MCF 10A (cell line): ENCODE results near the gene UNC5CL. TPM values are rescaled to one million over a fixed set of nuclear protein-coding genes. Genes with fewer than 3 reads are reported as not detected.

Experiments
- BruUV-seq: library from RNA; stranded (reverse); fragments of 400-500 nt; replicated peaks from 2 replicates; lab custom pipeline; 2021; lab: Mats Ljungman, UMichigan
- CTCF ChIA-PET: fragments of 300-600 bp; sonication (Branson Sonifier 250); formaldehyde crosslinking; extraction: SDS; loops from one replicate; lab custom pipeline; 2021; ENCODE audit warnings: antibody characterized with exemption, inconsistent platforms; lab: Yijun Ruan, JAX
- POLR2A ChIA-PET: fragments of 300-600, 350-650 bp; sonication (Branson Sonifier 250); formaldehyde crosslinking; extraction: SDS; loops from one replicate; lab custom pipeline; 2020; ENCODE audit warnings: antibody characterized with exemption, inconsistent platforms; lab: Yijun Ruan, JAX
- DNase-seq: peaks from one replicate; pipeline ENCODE4 v3.0.0-alpha.2; 2018; ENCODE audit not compliant: unreplicated experiment
- H3K27ac Mint-ChIP-seq: one replicate; pipeline ENCODE4 v1.8.0; 2022; ENCODE audit warnings: mild to moderate bottlenecking, low read depth, mixed read lengths; ENCODE audit not compliant: unreplicated experiment
- H3K27me3 Mint-ChIP-seq: one replicate; pipeline ENCODE4 v1.8.0; 2022; ENCODE audit warnings: mixed read lengths; ENCODE audit not compliant: insufficient read depth, unreplicated experiment
- H3K36me3 Mint-ChIP-seq: one replicate; pipeline ENCODE4 v1.8.0; 2022; ENCODE audit warnings: mild to moderate bottlenecking, moderate library complexity, mixed read lengths; ENCODE audit not compliant: insufficient read depth, unreplicated experiment
- H3K4me1 Mint-ChIP-seq: one replicate; pipeline ENCODE4 v1.8.0; 2022; ENCODE audit warnings: mixed read lengths; ENCODE audit not compliant: insufficient read depth, unreplicated experiment
- H3K4me3 Mint-ChIP-seq: one replicate; pipeline ENCODE4 v1.8.0; 2022; ENCODE audit warnings: mild to moderate bottlenecking, moderate library complexity, mixed read lengths; ENCODE audit not compliant: unreplicated experiment
- H3K9me3 Mint-ChIP-seq: one replicate; pipeline ENCODE4 v1.8.0; 2022; ENCODE audit warnings: mixed read lengths; ENCODE audit not compliant: unreplicated experiment
- intact Hi-C: fragments of 100-400 bp; cut with micrococcal nuclease; formaldehyde crosslinking; loops from 2 replicates; pipeline ENCODE4 v1.14.1; 2022
- total RNA-seq: library from RNA; stranded (reverse); gene quantifications from 2 replicates; pipeline ENCODE4 v1.2.3, GENCODE V29; 2022
- TF ChIP-seq, protein P1 (sequence below): fragments of 200-600 bp; IDR thresholded peaks from one replicate; pipeline ENCODE4 v1.8.0; 2022; ENCODE audit warnings: antibody characterized with exemption, mild to moderate bottlenecking; ENCODE audit not compliant: unreplicated experiment

Gene UNC5CL
- total RNA-seq, 1 experiment from 2014 or later: 0.19 TPM

- Mint-ChIP-seq H3K36me3 (no peaks in the 10 kb centered on the region), H3K9me3 (no peaks in the 10 kb centered on the region), H3K4me3 (no peak overlapping the region), H3K27ac (no peak overlapping the region), H3K4me1 (no peaks in the 10 kb centered on the region), H3K27me3 (no peaks in the 10 kb centered on the region)
- no peak for DNase-seq
- CTCF ChIA-PET: interaction anchor here (0.6 to 2.8 kb wide), 4 partner anchors 11 to 1703 kb away, joined by 4 to 13 read pairs (median 6); partner anchors contain the start of gene UNC5CL
- intact Hi-C loops: no loop called here
- POLR2A ChIA-PET: no interaction called here
- TF ChIP-seq, protein P1, sequence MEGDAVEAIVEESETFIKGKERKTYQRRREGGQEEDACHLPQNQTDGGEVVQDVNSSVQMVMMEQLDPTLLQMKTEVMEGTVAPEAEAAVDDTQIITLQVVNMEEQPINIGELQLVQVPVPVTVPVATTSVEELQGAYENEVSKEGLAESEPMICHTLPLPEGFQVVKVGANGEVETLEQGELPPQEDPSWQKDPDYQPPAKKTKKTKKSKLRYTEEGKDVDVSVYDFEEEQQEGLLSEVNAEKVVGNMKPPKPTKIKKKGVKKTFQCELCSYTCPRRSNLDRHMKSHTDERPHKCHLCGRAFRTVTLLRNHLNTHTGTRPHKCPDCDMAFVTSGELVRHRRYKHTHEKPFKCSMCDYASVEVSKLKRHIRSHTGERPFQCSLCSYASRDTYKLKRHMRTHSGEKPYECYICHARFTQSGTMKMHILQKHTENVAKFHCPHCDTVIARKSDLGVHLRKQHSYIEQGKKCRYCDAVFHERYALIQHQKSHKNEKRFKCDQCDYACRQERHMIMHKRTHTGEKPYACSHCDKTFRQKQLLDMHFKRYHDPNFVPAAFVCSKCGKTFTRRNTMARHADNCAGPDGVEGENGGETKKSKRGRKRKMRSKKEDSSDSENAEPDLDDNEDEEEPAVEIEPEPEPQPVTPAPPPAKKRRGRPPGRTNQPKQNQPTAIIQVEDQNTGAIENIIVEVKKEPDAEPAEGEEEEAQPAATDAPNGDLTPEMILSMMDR: no peak
- no TSS peak for BruUV-seq
These were observed 11.5 kb upstream of the UNC5CL start for GRCh38 chr6:41050536-41050935.

- TF ChIP-seq, protein P1: no peak
- H3K36me3 Mint-ChIP-seq: no peaks in the 10 kb centered on the region
- intact Hi-C loops: no loop called here
- BruUV-seq: no TSS peak
- H3K4me3 Mint-ChIP-seq: no peak overlapping the region
- H3K27me3 Mint-ChIP-seq: no peaks in the 10 kb centered on the region
- DNase-seq: no peak
- CTCF ChIA-PET: interaction anchor here (1.5 to 2.8 kb wide), 4 partner anchors 10 to 22 kb away, joined by 4 to 13 read pairs (median 7); partner anchors contain the start of gene UNC5CL
- H3K9me3 Mint-ChIP-seq: no peaks in the 10 kb centered on the region
- POLR2A ChIA-PET: no interaction called here
- no peaks in the 10 kb centered on the region for H3K4me1 Mint-ChIP-seq
- no peak overlapping the region for H3K27ac Mint-ChIP-seq
These were observed 10.9 kb upstream of the UNC5CL start for GRCh38 chr6:41049955-41050354.

GRCh38 chr6:41049521-41049920 is 10.5 kb upstream of the UNC5CL start:
- no peaks in the 10 kb centered on the region for H3K4me1 Mint-ChIP-seq
- H3K9me3 Mint-ChIP-seq: no peaks in the 10 kb centered on the region
- BruUV-seq: no TSS peak
- H3K36me3 Mint-ChIP-seq: no peaks in the 10 kb centered on the region
- DNase-seq: no peak
- intact Hi-C loops: no loop called here
- no peak overlapping the region for H3K4me3 Mint-ChIP-seq
- TF ChIP-seq, protein P1: no peak
- H3K27ac Mint-ChIP-seq: peak overlapping the region; percentile 22
- CTCF ChIA-PET: interaction anchor here (0.7 to 2.8 kb wide), 5 partner anchors 10 to 89 kb away, joined by 4 to 13 read pairs (median 6); partner anchors contain the start of gene UNC5CL
- POLR2A ChIA-PET: no interaction called here
- no peaks in the 10 kb centered on the region for H3K27me3 Mint-ChIP-seq

- DNase-seq: no peak
- POLR2A ChIA-PET: no interaction called here
- Mint-ChIP-seq H3K4me3 (no peak overlapping the region), H3K27ac (no peak overlapping the region), H3K9me3 (no peaks in the 10 kb centered on the region), H3K4me1 (no peaks in the 10 kb centered on the region), H3K27me3 (no peaks in the 10 kb centered on the region), H3K36me3 (no peaks in the 10 kb centered on the region)
- CTCF ChIA-PET: interaction anchor here (0.6 to 2.8 kb wide), 6 partner anchors 8 to 1167 kb away, joined by 4 to 13 read pairs (median 6); partner anchors contain the start of gene UNC5CL
- no TSS peak for BruUV-seq
- intact Hi-C loops: no loop called here
- TF ChIP-seq, protein P1: no peak
These were observed 9.0 kb upstream of the UNC5CL start for GRCh38 chr6:41047745-41048732.
